OCI-LY1 (cell line): ENCODE measurements around the gene PREB.

ENCODE experiments used
- H2AFZ ChIP-seq: fragments of 200-600 bp; sonication (generic), shearing (Covaris generic); 2 replicates; pipeline ENCODE4 v1.6.0; 2014; ENCODE audit warnings: antibody characterized with exemption, mild to moderate bottlenecking, low read length
- H3F3A ChIP-seq: fragments of 200-600 bp; sonication (generic), shearing (Covaris generic); 2 replicates; pipeline ENCODE4 v1.6.0; 2014; ENCODE audit warnings: mild to moderate bottlenecking, antibody characterized with exemption, low read length, moderate library complexity; ENCODE audit not compliant: insufficient read depth
- H3K27ac ChIP-seq: fragments of 200-600 bp; sonication (generic); 2 replicates; pipeline ENCODE4 v1.5.1; 2014; ENCODE audit warnings: low read length, mixed run types, mild to moderate bottlenecking, low read depth; ENCODE audit not compliant: poor library complexity, severe bottlenecking
- H3K27me3 ChIP-seq: fragments of 200-600 bp; sonication (generic); 2 replicates; pipeline ENCODE4 v1.6.0; 2014; ENCODE audit warnings: antibody characterized with exemption, mild to moderate bottlenecking, low read length, moderate library complexity; ENCODE audit not compliant: insufficient read depth
- H3K36me3 ChIP-seq: fragments of 200-600 bp; sonication (generic); 2 replicates; pipeline ENCODE4 v1.6.1; 2014; ENCODE audit warnings: mild to moderate bottlenecking, antibody characterized with exemption, low read length, moderate library complexity, mixed read lengths; ENCODE audit not compliant: insufficient read depth
- H3K4me1 ChIP-seq: fragments of 200-600 bp; sonication (generic); 2 replicates; pipeline ENCODE4 v1.5.1; 2014; ENCODE audit warnings: mild to moderate bottlenecking, low read length, moderate library complexity; ENCODE audit not compliant: insufficient read depth, severe bottlenecking
- H3K4me2 ChIP-seq: fragments of 200-600 bp; sonication (generic), shearing (Covaris generic); 2 replicates; pipeline ENCODE4 v1.6.1; 2014; ENCODE audit warnings: low read length
- H3K4me3 ChIP-seq: fragments of 200-600 bp; sonication (generic); 2 replicates; pipeline ENCODE4 v1.5.1; 2014; ENCODE audit warnings: low read length, low read depth, mild to moderate bottlenecking, mixed read lengths; ENCODE audit not compliant: poor library complexity, severe bottlenecking
- H3K79me2 ChIP-seq: fragments of 200-600 bp; shearing (Covaris generic); 2 replicates; pipeline ENCODE4 v1.6.1; 2016; ENCODE audit warnings: mixed run types, low read length, mixed read lengths; ENCODE audit not compliant: insufficient read depth
- H3K9ac ChIP-seq: fragments of 200-600 bp; sonication (generic), shearing (Covaris generic); 2 replicates; pipeline ENCODE4 v1.6.1; 2014; ENCODE audit warnings: mild to moderate bottlenecking, low read length, mixed read lengths
- H3K9me2 ChIP-seq: fragments of 200-600 bp; sonication (generic), shearing (Covaris generic); 2 replicates; pipeline ENCODE4 v1.6.1; 2014; ENCODE audit warnings: low read depth, mild to moderate bottlenecking, low read length, mixed read lengths
- H3K9me3 ChIP-seq: fragments of 200-600 bp; shearing (Covaris generic); 2 replicates; pipeline ENCODE4 v1.6.1; 2014; ENCODE audit warnings: low read length, mixed read lengths
- H4K20me1 ChIP-seq: fragments of 200-600 bp; sonication (generic), shearing (Covaris generic); 2 replicates; pipeline ENCODE4 v1.6.0; 2016; ENCODE audit warnings: mild to moderate bottlenecking, low read length; ENCODE audit not compliant: insufficient read depth
- CTCF ChIP-seq: fragments of 200-600 bp; sonication (generic), shearing (Covaris generic); IDR thresholded peaks from 2 replicates; pipeline ENCODE4 v1.5.1; 2017; ENCODE audit warnings: mild to moderate bottlenecking, antibody characterized with exemption, low read length, moderate library complexity, mixed read lengths
- EZH2 ChIP-seq: fragments of 200-600 bp; sonication (generic), shearing (Covaris generic); IDR thresholded peaks from 2 replicates; pipeline ENCODE4 v1.8.0; 2017; ENCODE audit warnings: borderline replicate concordance, mixed run types, mild to moderate bottlenecking, antibody characterized with exemption, low read length, moderate library complexity, mixed read lengths

PREB gene

GRCh38 chr2:27087823-27088410 is 46.5 kb downstream of the PREB start:
- Histone ChIP-seq H3K4me2 (no peak overlapping the region), H4K20me1 (no peaks in the 10 kb centered on the region), H3K4me1 (peaks cover 17% of the 10 kb centered on the region)

GRCh38 chr2:27086724-27087593 is 47.5 kb downstream of the PREB start, which contains the start of gene KHK:
Gene KHK, plus strand, starts transcription at chr2:27086772. Its CDS starts 488 bp downstream, at chr2:27087260.
- H3K4me3 ChIP-seq = peak within 1 kb of the TSS; percentile 67
- no peaks in the 10 kb centered on the region for H3F3A ChIP-seq
- TF ChIP-seq CTCF (no peak), EZH2 (no peak)
- H3K4me2 ChIP-seq = peak within 1 kb of the TSS; percentile 95
- H2AFZ ChIP-seq = no peak within 1 kb of the TSS
- no peaks in the 10 kb centered on the region for H3K9me2 ChIP-seq
- peak within 1 kb of the TSS; percentile 73 for H3K9ac ChIP-seq
- no peaks in the 10 kb centered on the region for H3K9me3 ChIP-seq
- H4K20me1 ChIP-seq = no peaks in the 10 kb centered on the region
- peaks cover 17% of the 10 kb centered on the region for H3K4me1 ChIP-seq
- H3K27me3 ChIP-seq = 0 out of 2 replicates have a peak, but pooled peaks cover 11% of the 10 kb centered on the region
- H3K79me2 ChIP-seq = no peaks in the 10 kb centered on the region
- H3K27ac ChIP-seq = no peak within 1 kb of the TSS
- H3K36me3 ChIP-seq = no peaks in the 10 kb centered on the region

More at GRCh38 chr2:27087823-27088410, 46.5 kb downstream of the PREB start:
- no peak overlapping the region for H3K27ac ChIP-seq
- H3K9me2 ChIP-seq = no peaks in the 10 kb centered on the region
- H3K9me3 ChIP-seq = no peaks in the 10 kb centered on the region
- 0 out of 2 replicates have a peak, but pooled peaks cover 11% of the 10 kb centered on the region for H3K27me3 ChIP-seq
- H3K4me3 ChIP-seq = no peak overlapping the region
- no peak overlapping the region for H2AFZ ChIP-seq
- H3K36me3 ChIP-seq = no peaks in the 10 kb centered on the region
- TF ChIP-seq EZH2 (no peak), CTCF (no peak)
- H3K79me2 ChIP-seq = no peaks in the 10 kb centered on the region
- H3F3A ChIP-seq = no peaks in the 10 kb centered on the region
- no peak overlapping the region for H3K9ac ChIP-seq

GRCh38 chr2:27086090-27086723 is 48.2 kb downstream of the PREB start:
- no peak for TF ChIP-seq EZH2
- TF ChIP-seq CTCF = peak; percentile 63
- Histone ChIP-seq H4K20me1 (no peaks in the 10 kb centered on the region), H3K4me1 (peaks cover 25% of the 10 kb centered on the region), H3K27me3 (0 out of 2 replicates have a peak, but pooled peaks cover 11% of the 10 kb centered on the region), H3K4me3 (peak overlapping the region; percentile 67), H3K36me3 (no peaks in the 10 kb centered on the region), H3K9ac (peak overlapping the region; percentile 73), H2AFZ (no peak overlapping the region), H3K9me2 (no peaks in the 10 kb centered on the region), H3K9me3 (no peaks in the 10 kb centered on the region), H3K79me2 (no peaks in the 10 kb centered on the region), H3K4me2 (peak overlapping the region; percentile 88), H3F3A (no peaks in the 10 kb centered on the region), H3K27ac (no peak overlapping the region)
